K562 (cell line): ENCODE data around the gene NUP133. TPM values are rescaled to one million over a fixed set of nuclear protein-coding genes. Genes with fewer than 3 reads are reported as not detected.
A peak's percentile ranks its signal among the peaks of the same experiment; 100 is the strongest.

ENCODE experiments used
- ARID2 ChIP-seq: fragments of 450-650 bp; IDR thresholded peaks from 2 replicates; pipeline ENCODE4 v1.6.1; 2017; ENCODE audit warnings: antibody characterized with exemption, mild to moderate bottlenecking
- CAMTA2 ChIP-seq: fragments of 250-450 bp; sonication (Bioruptor Pico); conservative IDR thresholded peaks from 2 replicates; pipeline ENCODE4 v1.5.1; 2022
- CREB3L1 ChIP-seq: fragments of 450-650 bp; IDR thresholded peaks from 2 replicates; pipeline ENCODE4 v1.6.1; 2014; ENCODE audit warnings: low read depth, mild to moderate bottlenecking, moderate library complexity, borderline replicate concordance
- CTCFL ChIP-seq: IDR thresholded peaks from 2 replicates; pipeline ENCODE4 v1.6.1; 2011; ENCODE audit warnings: borderline replicate concordance, low read depth, mild to moderate bottlenecking, moderate library complexity, low read length; ENCODE audit not compliant: insufficient read depth, poor library complexity, severe bottlenecking
- GTF2E2 ChIP-seq: fragments of 200-800 bp; sonication (Bioruptor generic); IDR thresholded peaks from 2 replicates; pipeline ENCODE4 v1.6.1; 2016; ENCODE audit warnings: missing genetic modification characterization, missing compliant biosample characterization
- HMBOX1 ChIP-seq: sonication (generic); IDR thresholded peaks from 2 replicates; pipeline ENCODE4 v1.6.1; 2016
- NFIC ChIP-seq: fragments of 450-650 bp; IDR thresholded peaks from 2 replicates; pipeline ENCODE4 v1.6.1; 2017; ENCODE audit warnings: mild to moderate bottlenecking, inconsistent platforms
- TAF7 ChIP-seq: fragments of 450-650 bp; IDR thresholded peaks from 2 replicates; pipeline ENCODE4 v1.6.1; 2016; ENCODE audit warnings: missing genetic modification characterization, missing compliant biosample characterization
- ZFP1 ChIP-seq: fragments of 450-650 bp; formaldehyde crosslinking; IDR thresholded peaks from 2 replicates; pipeline ENCODE4 v1.4.0; 2020; ENCODE audit warnings: mild to moderate bottlenecking, mixed read lengths
- polyA plus RNA-seq, 8 experiments: library from polyadenylated mRNA; depleted of rRNA in 4 of 8; stranded (reverse) in 5 of 8; unstranded in 3 of 8; fragments of >200 nt; fragmentation: Nextera tagmentation in 2 of 8; fragmentation: Illumina TruSeq in 1 of 8; extraction: Ambion mirVana in 2 of 8; extraction: Trizol in 1 of 8; gene quantifications; 2 replicates each; pipeline versions ENCODE4 v1.2.1 to v1.2.3, GENCODE V29; 2011 to 2014; ENCODE audit warnings: inconsistent platforms in 1 of 8, missing spikeins in 1 of 8
- total RNA-seq, 7 experiments: library from RNA; depleted of rRNA in 6 of 7; stranded (reverse); fragments of >200 nt in 6 of 7; fragmentation: Illumina TruSeq in 2 of 7; extraction: Trizol in 2 of 7; gene quantifications; 2 replicates each; pipeline versions ENCODE4 v1.2.1 to v1.2.3, GENCODE V29; 2011 to 2021; ENCODE audit warnings: low replicate concordance in 1 of 7
- TF ChIP-seq, protein P1 (sequence below): sonication (generic); formaldehyde crosslinking; IDR thresholded peaks from 2 replicates; pipeline ENCODE4 v1.8.1; 2023; ENCODE audit warnings: mild to moderate bottlenecking, missing genetic modification reagents, moderate library complexity
- TF ChIP-seq, protein P2 (sequence below): fragments of 150-350 bp; IDR thresholded peaks from 2 replicates; pipeline ENCODE4 v1.6.1; 2014; ENCODE audit warnings: low read depth, mild to moderate bottlenecking, low read length, borderline replicate concordance

NUP133 gene
- total and polyA plus RNA-seq, 9 of the 15 experiments (the other 6 are each of a cell fraction or from before 2014, with no cell fraction given) = 21.7 to 85.1 (median 61.3) TPM

- TF ChIP-seq NFIC (peak; percentile 99), GTF2E2 (tag) (no peak), HMBOX1 (no peak), CTCFL (no peak), CAMTA2 (CRISPR knock-in tag) (no peak), ARID2 (no peak), TAF7 (tag) (no peak), CREB3L1 (peak; percentile 52; the same call in 1 of the 2 replicates), ZFP1 (no peak)
- TF ChIP-seq, protein P1, sequence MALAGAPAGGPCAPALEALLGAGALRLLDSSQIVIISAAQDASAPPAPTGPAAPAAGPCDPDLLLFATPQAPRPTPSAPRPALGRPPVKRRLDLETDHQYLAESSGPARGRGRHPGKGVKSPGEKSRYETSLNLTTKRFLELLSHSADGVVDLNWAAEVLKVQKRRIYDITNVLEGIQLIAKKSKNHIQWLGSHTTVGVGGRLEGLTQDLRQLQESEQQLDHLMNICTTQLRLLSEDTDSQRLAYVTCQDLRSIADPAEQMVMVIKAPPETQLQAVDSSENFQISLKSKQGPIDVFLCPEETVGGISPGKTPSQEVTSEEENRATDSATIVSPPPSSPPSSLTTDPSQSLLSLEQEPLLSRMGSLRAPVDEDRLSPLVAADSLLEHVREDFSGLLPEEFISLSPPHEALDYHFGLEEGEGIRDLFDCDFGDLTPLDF = no peak
- TF ChIP-seq, protein P2, sequence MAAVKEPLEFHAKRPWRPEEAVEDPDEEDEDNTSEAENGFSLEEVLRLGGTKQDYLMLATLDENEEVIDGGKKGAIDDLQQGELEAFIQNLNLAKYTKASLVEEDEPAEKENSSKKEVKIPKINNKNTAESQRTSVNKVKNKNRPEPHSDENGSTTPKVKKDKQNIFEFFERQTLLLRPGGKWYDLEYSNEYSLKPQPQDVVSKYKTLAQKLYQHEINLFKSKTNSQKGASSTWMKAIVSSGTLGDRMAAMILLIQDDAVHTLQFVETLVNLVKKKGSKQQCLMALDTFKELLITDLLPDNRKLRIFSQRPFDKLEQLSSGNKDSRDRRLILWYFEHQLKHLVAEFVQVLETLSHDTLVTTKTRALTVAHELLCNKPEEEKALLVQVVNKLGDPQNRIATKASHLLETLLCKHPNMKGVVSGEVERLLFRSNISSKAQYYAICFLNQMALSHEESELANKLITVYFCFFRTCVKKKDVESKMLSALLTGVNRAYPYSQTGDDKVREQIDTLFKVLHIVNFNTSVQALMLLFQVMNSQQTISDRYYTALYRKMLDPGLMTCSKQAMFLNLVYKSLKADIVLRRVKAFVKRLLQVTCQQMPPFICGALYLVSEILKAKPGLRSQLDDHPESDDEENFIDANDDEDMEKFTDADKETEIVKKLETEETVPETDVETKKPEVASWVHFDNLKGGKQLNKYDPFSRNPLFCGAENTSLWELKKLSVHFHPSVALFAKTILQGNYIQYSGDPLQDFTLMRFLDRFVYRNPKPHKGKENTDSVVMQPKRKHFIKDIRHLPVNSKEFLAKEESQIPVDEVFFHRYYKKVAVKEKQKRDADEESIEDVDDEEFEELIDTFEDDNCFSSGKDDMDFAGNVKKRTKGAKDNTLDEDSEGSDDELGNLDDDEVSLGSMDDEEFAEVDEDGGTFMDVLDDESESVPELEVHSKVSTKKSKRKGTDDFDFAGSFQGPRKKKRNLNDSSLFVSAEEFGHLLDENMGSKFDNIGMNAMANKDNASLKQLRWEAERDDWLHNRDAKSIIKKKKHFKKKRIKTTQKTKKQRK = no peak
Measured at GRCh38 chr1:229554886-229555621, 46.9 kb upstream of the NUP133 start (continued).
